ENCODE results near the gene KRTAP10-4.
"Not testable (repeated sequence)": the region's sequence is repeated elsewhere in the genome, so short reads cannot be mapped to it uniquely, and the experiment has no call there.

KRTAP10-4 gene

GRCh38 chr21:44558695-44559094 is 14.8 kb upstream of the KRTAP10-4 start, which contains the start of gene KRTAP10-3:
TSS of gene KRTAP10-3 (minus strand) at chr21:44558795. CDS start at chr21:44558715, 80 bp downstream.
- DNase-seq = no peak

GRCh38 chr21:44564099-44564498 is 9.4 kb upstream of the KRTAP10-4 start:
- DNase-seq = no peak

DNA sequence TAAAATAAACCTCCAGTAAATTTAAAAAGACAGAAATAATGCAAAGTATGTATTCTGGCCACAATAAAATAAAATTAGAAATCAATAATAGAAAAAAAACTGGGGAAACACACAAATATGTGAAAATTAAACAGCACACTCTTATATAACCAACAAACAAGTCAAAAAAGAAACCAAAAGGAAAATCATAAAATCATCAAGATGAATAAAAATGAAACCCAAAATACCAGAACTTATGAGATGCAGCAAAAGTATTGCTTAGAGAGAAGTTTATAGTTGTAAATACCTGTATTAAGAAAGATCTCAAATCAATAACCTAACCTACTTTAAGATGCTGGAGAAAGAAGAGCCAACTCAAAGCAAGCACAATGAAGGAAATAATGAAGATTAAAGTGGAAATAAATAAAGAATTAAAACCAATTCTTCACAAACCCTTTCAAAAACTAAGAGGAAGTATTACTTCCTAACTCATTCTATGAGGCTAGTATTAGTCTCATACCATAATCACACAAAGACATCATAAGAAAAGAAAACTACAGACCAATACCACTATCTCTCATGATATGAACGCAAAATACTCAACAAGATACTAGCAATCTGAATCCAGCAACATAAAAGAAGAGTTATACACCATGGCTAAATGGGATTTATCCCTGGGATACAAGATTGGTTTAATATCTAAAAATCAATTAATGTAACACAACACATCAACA is 8.5 kb upstream of the KRTAP10-4 start:
- DNase-seq = no peak

DNA sequence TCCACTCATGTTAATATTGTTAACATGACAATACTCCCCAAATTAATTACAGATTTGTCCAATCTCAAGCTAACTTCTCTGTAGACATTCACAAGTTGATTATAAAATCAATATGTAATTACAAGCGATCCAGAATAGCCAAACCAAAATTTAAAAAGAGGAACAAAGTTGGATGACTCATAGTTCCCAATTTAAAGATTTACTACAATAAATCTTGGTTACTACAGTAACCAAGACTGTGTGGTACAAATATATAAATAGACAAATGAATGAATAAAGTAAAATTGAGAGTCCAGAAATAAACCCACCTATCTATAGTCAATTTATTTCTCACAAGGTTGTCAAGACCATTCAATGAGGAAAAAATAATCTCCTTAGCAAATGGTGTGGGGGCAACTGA is 7.1 kb upstream of the KRTAP10-4 start:
- DNase-seq = no peak

- DNase-seq = no peak
Observed at GRCh38 chr21:44567481-44568171, 5.9 kb upstream of the KRTAP10-4 start.

DNA sequence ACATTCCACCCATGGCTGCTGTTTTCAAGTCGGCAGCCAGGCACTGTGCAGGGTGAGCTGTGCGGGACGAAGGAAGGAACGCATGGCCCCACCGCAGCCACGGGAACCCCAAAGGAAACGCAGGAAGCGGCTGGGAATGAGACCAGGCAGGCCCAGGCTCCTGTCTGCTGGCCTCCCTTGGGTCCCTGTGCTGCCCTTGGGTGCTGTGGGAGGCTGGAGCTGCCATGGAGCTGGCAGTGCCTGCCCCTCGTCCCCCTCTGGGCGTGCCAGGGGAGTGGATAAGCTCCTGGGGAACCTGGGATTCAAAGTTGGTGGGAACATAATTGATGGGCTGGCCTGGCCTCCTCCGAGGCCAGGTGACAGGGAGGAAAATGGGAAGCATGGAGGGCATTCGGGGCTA is 5.3 kb upstream of the KRTAP10-4 start:
- no peak for DNase-seq

GRCh38 chr21:44568667-44569556 is 4.6 kb upstream of the KRTAP10-4 start:
- no peak for DNase-seq

- DNase-seq = no peak
Observed at GRCh38 chr21:44569861-44570517, 3.5 kb upstream of the KRTAP10-4 start.

DNA sequence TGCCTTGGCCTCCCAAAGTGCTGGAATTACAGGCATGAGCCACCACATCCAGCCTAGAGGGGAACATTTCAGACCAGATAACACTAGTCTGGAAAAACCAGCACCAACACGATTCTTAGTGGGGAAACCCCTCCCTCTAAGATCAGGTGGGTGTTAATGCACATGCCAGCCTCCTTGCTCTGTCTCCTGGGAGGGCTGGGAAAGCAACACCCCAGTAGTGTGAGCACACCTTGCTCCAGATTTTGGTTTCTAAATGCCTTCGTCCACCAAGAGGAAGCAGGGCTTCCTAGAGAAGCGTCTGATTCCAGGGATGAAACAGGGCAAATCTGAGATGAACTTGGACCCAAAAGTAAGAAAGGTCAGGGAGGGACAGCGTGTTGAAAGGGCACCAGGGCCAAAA is 2.2 kb upstream of the KRTAP10-4 start:
- no peak for DNase-seq

DNA sequence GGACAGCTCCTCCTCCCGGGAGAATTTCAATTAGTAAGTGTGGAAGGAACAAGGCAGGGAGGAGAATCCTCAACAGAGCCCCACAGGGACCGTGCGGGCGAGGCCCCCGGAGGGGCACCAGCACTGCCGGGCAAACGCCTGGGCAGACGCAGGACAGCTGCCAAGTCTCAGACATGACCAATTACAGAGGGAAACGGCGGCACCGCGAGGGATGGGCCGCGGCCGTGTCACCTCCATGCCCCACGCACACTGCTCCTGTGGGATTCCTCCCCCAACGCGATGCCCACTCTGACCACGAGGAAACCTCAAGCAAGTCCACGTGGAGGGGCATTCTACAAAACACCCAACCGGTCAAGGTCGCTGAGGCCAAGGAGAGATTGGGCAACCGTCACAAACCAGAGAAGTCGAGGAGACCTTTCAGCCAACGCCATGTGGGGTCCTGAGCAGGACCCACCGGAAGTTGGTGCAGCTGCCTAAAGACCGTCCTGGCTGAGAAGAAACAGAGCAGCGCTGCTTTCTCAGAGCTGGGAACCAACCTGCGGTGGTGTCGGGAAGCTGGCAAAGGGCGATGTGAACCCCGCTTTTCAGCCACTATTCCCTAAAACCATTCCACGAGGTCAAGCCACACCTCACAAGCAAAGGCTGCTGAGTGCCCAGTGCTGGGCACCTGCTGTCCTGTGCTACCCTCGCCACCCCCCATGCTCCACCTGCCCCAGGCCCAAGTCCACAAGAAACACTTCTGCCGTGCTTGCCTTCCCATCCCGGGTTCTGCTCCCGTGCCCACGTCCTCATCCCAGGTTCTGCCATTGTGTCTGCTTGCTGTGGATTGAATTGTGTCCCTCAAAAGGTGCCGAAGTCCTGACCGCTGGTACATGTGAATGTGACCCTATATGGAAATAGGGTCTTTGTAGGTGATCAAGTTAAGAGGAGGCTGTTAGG is 1.4 kb upstream of the KRTAP10-4 start:
- no peak for DNase-seq

DNA sequence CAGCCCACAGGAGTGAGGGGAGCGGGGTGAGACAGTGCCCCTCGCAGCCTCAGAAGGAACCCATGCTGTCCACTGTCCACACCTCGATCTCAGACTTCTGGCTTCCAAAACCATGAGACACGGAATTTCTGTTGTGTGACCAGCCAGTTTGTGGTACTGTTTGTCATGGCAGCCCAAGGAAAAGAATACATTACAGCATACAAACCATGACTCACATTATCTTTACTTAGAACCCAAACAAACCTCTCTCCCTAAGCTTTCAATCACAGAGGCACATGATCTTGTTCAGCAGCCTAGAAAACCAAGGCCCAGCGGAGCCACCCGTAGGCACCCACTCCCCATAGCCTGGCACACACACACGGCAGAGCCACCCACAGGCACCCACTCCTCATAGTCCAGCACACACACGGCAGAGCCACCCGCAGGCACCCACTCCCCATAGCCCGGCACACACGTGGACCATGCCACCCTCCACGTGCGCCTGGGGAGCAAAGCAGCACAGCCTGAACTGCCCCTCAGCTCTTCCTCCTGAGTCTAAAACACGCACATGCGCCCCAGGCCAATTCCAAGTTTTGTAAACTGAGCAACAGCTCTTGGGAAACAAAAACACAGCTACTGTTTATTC is 458 bp upstream of the KRTAP10-4 start:
- DNase-seq = no peak

DNA sequence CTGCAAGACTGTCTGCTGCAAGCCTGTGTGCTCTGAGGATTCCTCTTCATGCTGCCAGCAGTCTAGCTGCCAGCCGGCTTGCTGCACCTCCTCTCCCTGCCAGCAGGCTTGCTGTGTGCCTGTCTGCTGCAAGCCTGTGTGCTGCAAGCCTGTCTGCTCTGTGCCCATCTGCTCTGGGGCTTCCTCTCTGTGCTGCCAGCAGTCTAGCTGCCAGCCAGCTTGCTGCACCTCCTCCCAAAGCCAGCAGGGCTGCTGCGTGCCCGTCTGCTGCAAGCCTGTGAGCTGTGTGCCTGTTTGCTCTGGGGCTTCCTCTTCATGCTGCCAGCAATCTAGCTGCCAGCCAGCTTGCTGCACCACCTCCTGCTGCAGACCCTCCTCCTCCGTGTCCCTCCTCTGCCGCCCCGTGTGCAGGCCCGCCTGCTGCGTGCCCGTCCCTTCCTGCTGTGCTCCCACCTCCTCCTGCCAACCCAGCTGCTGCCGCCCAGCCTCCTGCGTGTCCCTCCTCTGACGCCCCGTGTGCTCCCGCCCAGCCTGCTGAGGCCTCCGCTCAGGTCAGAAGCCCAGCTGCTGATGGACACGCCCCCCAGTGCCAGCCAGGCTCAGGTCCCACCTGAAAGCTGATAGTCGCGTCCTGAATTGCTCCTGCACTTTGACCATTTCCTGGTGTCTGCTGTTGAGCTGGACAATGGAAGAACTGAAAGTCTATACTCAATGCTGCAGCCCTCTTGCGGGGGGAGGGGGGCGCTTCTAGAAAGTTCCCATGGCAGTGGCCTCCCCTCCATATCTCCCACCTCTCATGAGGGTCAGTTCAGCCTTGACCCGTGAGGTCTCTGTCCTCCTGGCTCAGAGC is 1.2 kb downstream of the KRTAP10-4 start:
- DNase-seq = no peak

GRCh38 chr21:44575307-44576024 is 1.9 kb downstream of the KRTAP10-4 start:
- no peak for DNase-seq

DNA sequence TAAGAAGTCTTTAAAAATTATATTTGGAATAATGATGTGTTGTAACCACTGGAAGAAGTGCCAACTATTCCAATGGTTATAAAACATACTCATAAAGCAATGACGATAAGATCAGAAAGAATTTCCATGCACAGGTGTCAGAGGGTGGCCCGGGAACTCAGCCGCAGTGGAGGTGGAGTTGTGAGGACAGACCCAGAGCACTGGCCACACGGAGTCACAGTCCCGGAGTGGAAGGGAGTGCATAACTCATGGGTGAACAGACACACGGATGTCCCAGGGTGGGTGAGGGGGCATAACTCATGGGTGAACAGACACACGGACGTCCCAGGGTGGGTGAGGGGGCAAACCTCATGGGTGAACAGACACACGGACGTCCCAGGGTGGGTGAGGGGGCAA is 2.5 kb downstream of the KRTAP10-4 start:
- DNase-seq = no peak

- DNase-seq = no peak
Observed at GRCh38 chr21:44578371-44579055, 5.0 kb downstream of the KRTAP10-4 start.

DNA sequence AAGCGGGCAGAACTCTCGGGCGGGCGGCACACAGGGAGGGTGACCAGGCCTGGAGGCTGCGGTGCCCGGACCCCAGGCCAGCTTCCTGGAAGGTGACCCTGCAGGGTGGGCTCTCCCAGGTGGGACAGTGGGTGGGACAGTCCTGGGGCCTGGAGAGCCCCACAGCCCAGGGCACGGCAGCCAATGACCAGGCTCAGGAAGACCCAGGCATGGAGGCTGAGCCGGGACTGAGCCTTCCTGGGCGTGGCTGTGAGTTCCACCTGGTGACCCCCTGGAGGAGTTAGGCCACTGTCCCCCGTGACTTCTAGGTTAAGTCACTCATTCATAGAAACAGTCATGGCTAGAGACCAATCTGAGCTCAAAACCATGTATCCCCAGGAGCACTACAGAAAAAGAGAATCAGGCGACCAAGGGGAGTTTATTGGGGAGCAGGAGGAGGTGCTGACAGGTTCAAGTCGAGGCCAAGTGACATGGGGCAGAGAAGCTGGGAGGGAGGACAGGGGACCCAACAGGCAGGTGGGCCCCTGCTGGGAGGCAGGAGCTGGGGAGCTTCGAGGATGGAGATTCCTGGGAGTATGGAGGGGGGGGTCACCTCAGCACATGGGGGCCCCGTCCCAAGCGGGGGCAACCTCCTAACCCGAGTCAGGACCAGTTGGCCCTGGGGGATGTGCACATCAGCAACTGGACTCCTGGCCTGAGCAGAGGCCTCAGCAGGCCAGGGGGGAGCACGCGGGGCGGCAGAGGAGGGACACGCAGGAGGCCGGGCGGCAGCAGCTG is 5.7 kb downstream of the KRTAP10-4 start:
- no peak for DNase-seq

DNA sequence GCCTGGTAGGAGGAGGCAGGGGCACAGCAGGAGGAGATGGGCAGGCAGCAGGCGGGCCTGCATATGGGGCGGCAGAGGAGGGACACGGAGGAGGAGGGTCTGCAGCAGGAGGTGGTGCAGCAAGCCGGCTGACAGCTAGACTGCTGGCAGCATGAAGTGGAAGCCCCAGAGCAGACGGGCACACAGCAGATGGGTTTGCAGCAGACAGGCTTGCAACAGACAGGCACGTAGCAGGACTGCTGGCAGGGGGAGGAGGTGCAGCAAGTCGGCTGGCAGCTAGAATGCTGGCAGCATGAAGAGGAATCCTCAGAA is 6.3 kb downstream of the KRTAP10-4 start:
- DNase-seq = no peak

DNA sequence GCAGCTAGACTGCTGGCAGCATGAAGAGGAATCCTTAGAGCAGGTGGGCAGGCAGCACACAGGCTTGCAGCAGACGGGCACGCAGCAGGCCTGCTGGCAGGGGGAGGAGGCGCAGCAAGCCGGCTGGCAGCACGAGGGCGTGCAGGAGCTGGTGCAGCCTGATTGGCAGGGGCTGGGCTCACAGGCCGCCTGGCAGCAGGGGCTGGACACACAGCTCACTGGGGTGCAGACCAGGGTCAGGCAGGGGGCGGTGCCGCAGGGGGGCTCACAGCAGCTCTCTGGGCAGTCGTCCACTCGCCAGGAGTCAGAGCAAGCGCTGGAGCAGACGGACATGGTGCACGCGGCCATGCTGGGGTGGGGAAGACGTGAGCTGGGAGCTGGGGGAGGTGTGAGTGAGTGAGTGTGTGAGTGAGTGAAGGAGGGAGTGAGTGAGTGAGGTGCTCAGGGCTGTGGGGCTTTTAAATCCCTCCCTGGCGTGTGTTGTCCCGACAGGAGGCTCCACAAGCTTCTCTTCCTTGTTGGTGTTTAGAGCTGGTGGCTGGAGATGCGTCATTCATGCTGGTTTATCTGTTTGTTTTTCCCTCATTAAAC is 6.8 kb downstream of the KRTAP10-4 start, which contains the start of gene KRTAP10-5:
Gene KRTAP10-5 (minus strand): TSS at position 374 of the 591 bp plus-strand sequence. CDS start 26 bp downstream, at position 348.
- DNase-seq = not testable (repeated sequence)

Data from amniotic stem cell (primary cell).